HG02852 (cell line): ENCODE data around the gene FOSB.

ENCODE experiments used
- ATAC-seq: cut with Tn5 transposase; IDR thresholded peaks from one replicate; pipeline ENCODE4 v1.9.1; 2021; ENCODE audit warnings: mild to moderate bottlenecking, moderate library complexity; ENCODE audit not compliant: unreplicated experiment

The FOSB gene

GRCh38 chr19:45518469-45518826 lies 50.7 kb downstream of the FOSB start:
- no peak for ATAC-seq

- ATAC-seq, result no peak
These were observed 54.5 kb downstream of the FOSB start for GRCh38 chr19:45522010-45522941.

DNA sequence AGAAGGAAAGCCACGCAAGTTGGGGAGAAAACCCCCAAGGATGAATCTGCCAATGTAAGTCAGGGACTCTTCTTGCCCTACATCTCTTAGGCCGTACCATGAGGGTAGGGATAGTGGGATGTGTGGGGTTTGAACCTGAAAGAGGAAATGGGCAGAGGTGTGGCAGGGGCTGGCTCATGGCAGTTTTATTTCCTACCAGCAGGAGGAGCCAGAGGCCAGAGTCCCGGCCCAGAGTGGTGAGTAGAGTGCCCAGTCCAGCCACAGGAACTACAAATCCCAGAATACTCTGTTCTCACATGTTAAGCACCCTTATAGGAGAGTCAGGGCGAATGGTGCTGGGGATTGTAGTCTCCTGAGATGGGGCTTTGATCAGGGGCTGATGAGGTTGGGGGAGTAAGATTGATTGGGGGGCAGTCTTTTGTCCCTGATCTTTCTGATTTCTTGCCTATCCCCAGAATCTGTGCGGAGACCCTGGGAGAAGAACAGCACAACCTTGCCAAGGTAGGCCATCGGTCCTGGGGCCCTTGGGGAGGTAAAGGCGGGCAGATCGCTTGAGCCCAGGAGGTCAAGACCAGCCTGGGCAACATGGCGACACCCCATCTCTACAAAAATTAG lies 56.0 kb downstream of the FOSB start:
- ATAC-seq, result peak; percentile 78

DNA sequence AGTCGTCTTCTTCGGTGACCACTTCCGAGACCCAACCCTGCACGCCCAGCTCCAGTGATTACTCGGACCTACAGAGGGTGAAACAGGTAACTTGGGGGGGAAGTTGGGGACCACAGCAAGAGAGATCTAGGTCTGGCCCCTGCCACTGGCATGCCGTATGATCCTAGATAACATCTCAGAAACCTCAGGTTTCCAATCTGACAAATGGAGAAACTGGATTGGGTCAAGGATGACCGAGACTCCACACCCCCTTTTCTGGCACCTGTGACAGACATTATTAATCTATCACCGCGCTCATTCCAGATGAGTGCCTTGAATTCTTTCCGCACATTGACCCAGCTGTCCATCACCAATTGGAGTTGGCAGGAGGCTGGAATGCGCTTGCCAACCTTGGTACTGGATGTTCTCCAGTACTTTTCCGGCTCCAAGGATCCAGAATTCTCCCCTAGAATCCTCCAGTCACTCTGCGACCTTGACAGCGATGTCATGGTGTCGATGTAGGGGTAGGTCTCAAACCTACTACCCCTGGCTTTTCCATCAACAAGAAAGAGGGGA lies 56.9 kb downstream of the FOSB start:
- ATAC-seq, result no peak
